Loucy (cell line): Measurements from ENCODE around the gene MEIS1.

ENCODE experiments used
- H2AFZ ChIP-seq: fragments of 200-600 bp; sonication (generic); 2 replicates; pipeline ENCODE4 v1.6.0; 2016; ENCODE audit warnings: antibody characterized with exemption, mild to moderate bottlenecking, low read length, moderate library complexity
- H3F3A ChIP-seq: fragments of 200-600 bp; 2 replicates; pipeline ENCODE4 v1.6.0; 2016; ENCODE audit warnings: antibody characterized with exemption, low read depth, mild to moderate bottlenecking
- H3K27me3 ChIP-seq: fragments of 200-600 bp; sonication (generic); 2 replicates; pipeline ENCODE4 v1.6.1; 2014; ENCODE audit warnings: low read length, mild to moderate bottlenecking; ENCODE audit not compliant: insufficient read depth, poor library complexity, severe bottlenecking
- H3K36me3 ChIP-seq: fragments of 200-600 bp; sonication (generic); 2 replicates; pipeline ENCODE4 v1.6.1; 2016; ENCODE audit warnings: low read length; ENCODE audit not compliant: insufficient read depth
- H3K4me1 ChIP-seq: fragments of 200-600 bp; sonication (generic); 2 replicates; pipeline ENCODE4 v1.5.1; 2014; ENCODE audit warnings: low read length, mild to moderate bottlenecking; ENCODE audit not compliant: insufficient read depth, poor library complexity, severe bottlenecking
- H3K4me2 ChIP-seq: fragments of 200-600 bp; sonication (generic); 2 replicates; pipeline ENCODE4 v1.6.0; 2014; ENCODE audit warnings: antibody characterized with exemption, low read length, low read depth, mild to moderate bottlenecking; ENCODE audit not compliant: poor library complexity, severe bottlenecking
- H3K4me3 ChIP-seq: fragments of 200-600 bp; sonication (generic); 2 replicates; pipeline ENCODE4 v1.5.1; 2014; ENCODE audit warnings: low read length, mild to moderate bottlenecking, mixed read lengths; ENCODE audit not compliant: poor library complexity, severe bottlenecking
- H3K79me2 ChIP-seq: fragments of 200-600 bp; sonication (generic); 2 replicates; pipeline ENCODE4 v1.6.1; 2014; ENCODE audit warnings: low read length; ENCODE audit not compliant: insufficient read depth
- H3K9ac ChIP-seq: fragments of 200-600 bp; sonication (generic); 2 replicates; pipeline ENCODE4 v1.6.0; 2014; ENCODE audit warnings: mild to moderate bottlenecking, low read depth, low read length, moderate library complexity; ENCODE audit not compliant: poor library complexity, severe bottlenecking
- H3K9me2 ChIP-seq: fragments of 200-600 bp; sonication (generic); replicated peaks from 2 replicates; pipeline ENCODE4 v1.6.1; 2016; ENCODE audit warnings: low read depth, low read length, mixed read lengths
- H3K9me3 ChIP-seq: fragments of 200-600 bp; sonication (generic); 2 replicates; pipeline ENCODE4 v1.6.1; 2014; ENCODE audit warnings: mild to moderate bottlenecking, antibody characterized with exemption, low read length, low read depth; ENCODE audit not compliant: insufficient read depth
- H4K20me1 ChIP-seq: fragments of 200-600 bp; sonication (generic); 2 replicates; pipeline ENCODE4 v1.6.0; 2014; ENCODE audit warnings: antibody characterized with exemption, low read length, mild to moderate bottlenecking; ENCODE audit not compliant: insufficient read depth, poor library complexity, severe bottlenecking
- EZH2phosphoT487 ChIP-seq: fragments of 200-600 bp; IDR thresholded peaks from 2 replicates; pipeline ENCODE4 v1.6.1; 2018; ENCODE audit warnings: antibody characterized with exemption, mild to moderate bottlenecking, moderate library complexity, borderline replicate concordance
- TF ChIP-seq, protein P1 (sequence below): fragments of 200-600 bp; sonication (generic); conservative IDR thresholded peaks from 2 replicates; pipeline ENCODE4 v1.5.1; 2014; ENCODE audit warnings: mild to moderate bottlenecking, antibody characterized with exemption, low read length

Gene MEIS1

DNA sequence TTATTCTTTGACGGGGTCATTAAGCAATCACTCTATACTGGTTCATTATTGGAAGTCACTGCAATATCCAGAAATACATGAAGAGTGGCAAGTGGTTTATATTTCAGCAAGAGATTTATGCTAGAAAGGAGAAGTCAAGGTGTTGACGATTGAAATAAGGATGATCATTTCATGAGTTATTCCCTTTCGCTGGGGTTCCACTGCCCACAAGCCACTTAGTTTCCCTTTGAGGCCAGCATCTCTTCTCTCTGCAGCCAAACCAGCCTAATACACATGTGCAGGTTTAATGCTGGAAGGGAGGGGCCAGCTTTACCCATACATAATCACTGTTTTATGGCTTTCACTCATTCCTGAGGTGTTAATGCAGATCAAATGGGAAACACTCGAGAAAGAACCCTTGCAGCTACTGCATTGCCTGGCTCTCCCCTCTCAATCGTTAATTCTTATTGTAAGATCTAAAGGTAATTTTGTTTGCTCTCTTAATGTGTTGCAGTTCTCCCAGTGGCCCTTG is 108.4 kb downstream of the MEIS1 start:
- H2AFZ ChIP-seq = no peak overlapping the region

DNA sequence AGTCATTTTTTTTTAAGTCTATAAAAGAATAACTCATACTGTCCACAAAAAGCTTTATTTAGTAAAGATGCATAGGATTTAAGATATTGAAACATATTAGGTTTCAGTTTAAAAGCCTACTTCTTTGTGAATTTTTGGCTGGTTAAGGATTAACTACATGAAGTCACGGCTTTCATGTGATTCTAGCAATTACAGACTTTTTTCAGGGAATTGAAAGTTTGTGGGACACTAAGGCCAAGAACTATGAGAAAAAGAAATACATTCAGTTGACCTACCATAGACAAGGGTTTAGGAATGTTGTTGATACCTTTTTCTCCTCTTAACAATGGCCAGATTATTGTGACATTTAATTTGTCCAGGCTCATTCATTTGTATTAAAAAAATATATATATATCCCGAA is 109.3 kb downstream of the MEIS1 start:
- no peaks in the 10 kb centered on the region for H4K20me1 ChIP-seq
- no peak overlapping the region for H3K9ac ChIP-seq
- no peak overlapping the region for H3K4me2 ChIP-seq
- H3F3A ChIP-seq = no peaks in the 10 kb centered on the region
- H3K79me2 ChIP-seq = no peaks in the 10 kb centered on the region
- TF ChIP-seq EZH2phosphoT487 = no peak
- TF ChIP-seq, protein P1, sequence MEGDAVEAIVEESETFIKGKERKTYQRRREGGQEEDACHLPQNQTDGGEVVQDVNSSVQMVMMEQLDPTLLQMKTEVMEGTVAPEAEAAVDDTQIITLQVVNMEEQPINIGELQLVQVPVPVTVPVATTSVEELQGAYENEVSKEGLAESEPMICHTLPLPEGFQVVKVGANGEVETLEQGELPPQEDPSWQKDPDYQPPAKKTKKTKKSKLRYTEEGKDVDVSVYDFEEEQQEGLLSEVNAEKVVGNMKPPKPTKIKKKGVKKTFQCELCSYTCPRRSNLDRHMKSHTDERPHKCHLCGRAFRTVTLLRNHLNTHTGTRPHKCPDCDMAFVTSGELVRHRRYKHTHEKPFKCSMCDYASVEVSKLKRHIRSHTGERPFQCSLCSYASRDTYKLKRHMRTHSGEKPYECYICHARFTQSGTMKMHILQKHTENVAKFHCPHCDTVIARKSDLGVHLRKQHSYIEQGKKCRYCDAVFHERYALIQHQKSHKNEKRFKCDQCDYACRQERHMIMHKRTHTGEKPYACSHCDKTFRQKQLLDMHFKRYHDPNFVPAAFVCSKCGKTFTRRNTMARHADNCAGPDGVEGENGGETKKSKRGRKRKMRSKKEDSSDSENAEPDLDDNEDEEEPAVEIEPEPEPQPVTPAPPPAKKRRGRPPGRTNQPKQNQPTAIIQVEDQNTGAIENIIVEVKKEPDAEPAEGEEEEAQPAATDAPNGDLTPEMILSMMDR = no peak
- no peak overlapping the region for H3K4me3 ChIP-seq
- no peaks in the 10 kb centered on the region for H3K9me3 ChIP-seq
- no peaks in the 10 kb centered on the region for H3K4me1 ChIP-seq
- H3K27me3 ChIP-seq = no peaks in the 10 kb centered on the region
- H3K36me3 ChIP-seq = no peaks in the 10 kb centered on the region
- 0 out of 2 replicates have a peak, but pooled peaks cover 3% of the 10 kb centered on the region for H3K9me2 ChIP-seq
- H2AFZ ChIP-seq = no peak overlapping the region

More for the DNA sequence above, 108.4 kb downstream of the MEIS1 start:
- 0 out of 2 replicates have a peak, but pooled peaks cover under 1% of the 10 kb centered on the region for H3K9me2 ChIP-seq
- TF ChIP-seq, protein P1 = no peak
- no peak for TF ChIP-seq EZH2phosphoT487
- no peaks in the 10 kb centered on the region for H3K27me3 ChIP-seq
- H3K79me2 ChIP-seq = no peaks in the 10 kb centered on the region
- no peak overlapping the region for H3K4me3 ChIP-seq
- H3K9me3 ChIP-seq = no peaks in the 10 kb centered on the region
- H3K4me2 ChIP-seq = no peak overlapping the region
- no peaks in the 10 kb centered on the region for H4K20me1 ChIP-seq
- H3F3A ChIP-seq = no peaks in the 10 kb centered on the region
- H3K36me3 ChIP-seq = no peaks in the 10 kb centered on the region
- no peak overlapping the region for H3K9ac ChIP-seq
- no peaks in the 10 kb centered on the region for H3K4me1 ChIP-seq

DNA sequence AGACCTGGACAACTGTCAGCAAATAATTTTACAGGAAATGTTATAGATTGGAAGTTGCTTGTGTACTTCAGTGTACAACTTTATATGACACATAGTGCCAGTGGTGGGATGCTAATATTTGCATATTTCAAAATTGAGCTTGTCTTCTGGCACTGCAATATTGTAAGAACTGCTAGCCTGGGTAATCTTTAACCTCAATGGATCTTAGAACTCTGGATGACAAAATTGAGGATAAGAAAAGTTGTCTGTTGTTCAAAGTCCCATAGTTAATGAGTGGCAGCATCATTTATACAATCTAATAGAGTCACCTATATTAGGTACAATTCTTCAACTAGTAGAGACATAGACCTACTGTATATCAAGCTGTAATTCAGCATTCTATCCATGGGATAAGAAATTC is 110.3 kb downstream of the MEIS1 start:
- Histone ChIP-seq H3K4me3 (no peak overlapping the region), H3K79me2 (no peaks in the 10 kb centered on the region), H2AFZ (no peak overlapping the region), H3K9me3 (no peaks in the 10 kb centered on the region), H3K4me2 (no peak overlapping the region), H3K27me3 (no peaks in the 10 kb centered on the region), H3K4me1 (no peaks in the 10 kb centered on the region), H3K9ac (no peak overlapping the region), H3F3A (no peaks in the 10 kb centered on the region), H3K9me2 (0 out of 2 replicates have a peak, but pooled peaks cover 3% of the 10 kb centered on the region), H4K20me1 (no peaks in the 10 kb centered on the region), H3K36me3 (no peaks in the 10 kb centered on the region)
- TF ChIP-seq, protein P1 = no peak
- no peak for TF ChIP-seq EZH2phosphoT487
